COLO829 (cell line): ENCODE measurements around the gene CYTH3.
"Not testable (repeated sequence)": the region's sequence is repeated elsewhere in the genome, so short reads cannot be mapped to it uniquely, and the experiment has no call there.

Experiments
- DNase-seq: peaks from one replicate; pipeline ENCODE4 v3.0.0; 2012; ENCODE audit warnings: low spot score

Gene CYTH3

GRCh38 chr7:6197801-6198551 is 74.4 kb downstream of the CYTH3 start:
- no peak for DNase-seq

GRCh38 chr7:6193709-6194108 is 78.7 kb downstream of the CYTH3 start:
- DNase-seq: no peak

- DNase-seq: not testable (repeated sequence)
Observed at GRCh38 chr7:6190563-6190962, 81.9 kb downstream of the CYTH3 start.

- DNase-seq: no peak
Observed at GRCh38 chr7:6188389-6188788, 84.0 kb downstream of the CYTH3 start.

- no peak for DNase-seq
Observed at GRCh38 chr7:6186577-6186976, 85.8 kb downstream of the CYTH3 start.

- DNase-seq: no peak
Observed at GRCh38 chr7:6182993-6183392, 89.4 kb downstream of the CYTH3 start.

- DNase-seq: no peak
Observed at GRCh38 chr7:6181136-6181535, 91.3 kb downstream of the CYTH3 start.

GRCh38 chr7:6180344-6180725 is 92.1 kb downstream of the CYTH3 start:
- no peak for DNase-seq

GRCh38 chr7:6179620-6180343 is 92.6 kb downstream of the CYTH3 start:
- no peak for DNase-seq

GRCh38 chr7:6178298-6179029 is 94.0 kb downstream of the CYTH3 start:
- DNase-seq: no peak

- no peak for DNase-seq
Observed at GRCh38 chr7:6175645-6176044, 96.8 kb downstream of the CYTH3 start.

- DNase-seq: no peak
Observed at GRCh38 chr7:6172910-6173295, 99.5 kb downstream of the CYTH3 start.

GRCh38 chr7:6172224-6172909 is 100.1 kb downstream of the CYTH3 start:
- no peak for DNase-seq

GRCh38 chr7:6171532-6172223 is 100.7 kb downstream of the CYTH3 start:
- no peak for DNase-seq

- DNase-seq: no peak
Observed at GRCh38 chr7:6170571-6171531, 101.6 kb downstream of the CYTH3 start.

GRCh38 chr7:6169805-6170520 is 102.5 kb downstream of the CYTH3 start:
- DNase-seq: no peak

GRCh38 chr7:6168477-6168868 is 104.0 kb downstream of the CYTH3 start:
- DNase-seq: no peak

GRCh38 chr7:6167587-6168476 is 104.6 kb downstream of the CYTH3 start:
- DNase-seq: no peak

- DNase-seq: no peak
Observed at GRCh38 chr7:6167004-6167551, 105.3 kb downstream of the CYTH3 start.
